ENCODE measurements around the gene PARD3.

Gene PARD3

GRCh38 chr10:34153663-34154382 lies 661.3 kb downstream of the PARD3 start:
- Mint-ChIP-seq H3K4me1 (no peaks in the 10 kb centered on the region), H3K4me3 (no peak overlapping the region)

GRCh38 chr10:34152434-34152833 lies 662.7 kb downstream of the PARD3 start:
- Mint-ChIP-seq H3K27me3 (no peaks in the 10 kb centered on the region), H3K27ac (no peak overlapping the region), H3K9me3 (peaks cover 2% of the 10 kb centered on the region)

More at GRCh38 chr10:34153663-34154382, 661.3 kb downstream of the PARD3 start:
- H3K27ac Mint-ChIP-seq: no peak overlapping the region
- no peak for ATAC-seq (ENCODE audit: low read depth)
- no peaks in the 10 kb centered on the region for H3K27me3 Mint-ChIP-seq
- H3K36me3 Mint-ChIP-seq: no peaks in the 10 kb centered on the region
- no peak for DNase-seq (ENCODE audit: low spot score in 2 of 2)
- H3K9me3 Mint-ChIP-seq: peaks cover 2% of the 10 kb centered on the region

GRCh38 chr10:34151931-34152330 lies 663.2 kb downstream of the PARD3 start:
- no peaks in the 10 kb centered on the region for H3K27me3 Mint-ChIP-seq
- H3K36me3 Mint-ChIP-seq: no peaks in the 10 kb centered on the region
- ATAC-seq (ENCODE audit: low read depth) (no peak), DNase-seq (ENCODE audit: low spot score in 2 of 2) (no peak)
- H3K4me1 Mint-ChIP-seq: no peaks in the 10 kb centered on the region
- peaks cover 2% of the 10 kb centered on the region for H3K9me3 Mint-ChIP-seq
- no peak overlapping the region for H3K4me3 Mint-ChIP-seq
- H3K27ac Mint-ChIP-seq: no peak overlapping the region

More at GRCh38 chr10:34152434-34152833, 662.7 kb downstream of the PARD3 start:
- Mint-ChIP-seq H3K4me3 (no peak overlapping the region), H3K36me3 (no peaks in the 10 kb centered on the region), H3K4me1 (no peaks in the 10 kb centered on the region)
- no peak for DNase-seq (ENCODE audit: low spot score in 2 of 2)
- ATAC-seq (ENCODE audit: low read depth): no peak

GRCh38 chr10:34151481-34151880 lies 663.6 kb downstream of the PARD3 start:
- Mint-ChIP-seq H3K9me3 (peaks cover 2% of the 10 kb centered on the region), H3K4me1 (no peaks in the 10 kb centered on the region), H3K27me3 (no peaks in the 10 kb centered on the region), H3K27ac (no peak overlapping the region), H3K36me3 (no peaks in the 10 kb centered on the region), H3K4me3 (no peak overlapping the region)
- ATAC-seq (ENCODE audit: low read depth): no peak
- no peak for DNase-seq (ENCODE audit: low spot score in 2 of 2)

GRCh38 chr10:34150103-34150502 lies 665.0 kb downstream of the PARD3 start:
- H3K4me3 Mint-ChIP-seq: no peak overlapping the region
- no peaks in the 10 kb centered on the region for H3K36me3 Mint-ChIP-seq
- no peaks in the 10 kb centered on the region for H3K4me1 Mint-ChIP-seq
- H3K27me3 Mint-ChIP-seq: no peaks in the 10 kb centered on the region
- no peak for DNase-seq (ENCODE audit: low spot score in 2 of 2)
- ATAC-seq (ENCODE audit: low read depth): no peak
- H3K27ac Mint-ChIP-seq: no peak overlapping the region
- H3K9me3 Mint-ChIP-seq: peaks cover 4% of the 10 kb centered on the region

- no peaks in the 10 kb centered on the region for H3K4me1 Mint-ChIP-seq
- no peak for ATAC-seq (ENCODE audit: low read depth)
- H3K4me3 Mint-ChIP-seq: no peak overlapping the region
- no peaks in the 10 kb centered on the region for H3K36me3 Mint-ChIP-seq
- no peak for DNase-seq (ENCODE audit: low spot score in 2 of 2)
- H3K27ac Mint-ChIP-seq: no peak overlapping the region
- H3K27me3 Mint-ChIP-seq: no peaks in the 10 kb centered on the region
- peaks cover 2% of the 10 kb centered on the region for H3K9me3 Mint-ChIP-seq
Measured at GRCh38 chr10:34148305-34148657, 666.8 kb downstream of the PARD3 start.

GRCh38 chr10:34147641-34148304 lies 667.3 kb downstream of the PARD3 start:
- no peaks in the 10 kb centered on the region for H3K27me3 Mint-ChIP-seq
- no peaks in the 10 kb centered on the region for H3K4me1 Mint-ChIP-seq
- no peak for ATAC-seq (ENCODE audit: low read depth)

GRCh38 chr10:34145715-34146114 lies 669.4 kb downstream of the PARD3 start:
- Mint-ChIP-seq H3K27me3 (no peaks in the 10 kb centered on the region), H3K27ac (no peak overlapping the region), H3K4me3 (no peak overlapping the region), H3K4me1 (no peaks in the 10 kb centered on the region), H3K9me3 (peaks cover 2% of the 10 kb centered on the region), H3K36me3 (no peaks in the 10 kb centered on the region)
- ATAC-seq (ENCODE audit: low read depth): no peak
- no peak for DNase-seq (ENCODE audit: low spot score in 2 of 2)

More at GRCh38 chr10:34147641-34148304, 667.3 kb downstream of the PARD3 start:
- peaks cover 2% of the 10 kb centered on the region for H3K9me3 Mint-ChIP-seq
- no peak overlapping the region for H3K4me3 Mint-ChIP-seq
- H3K27ac Mint-ChIP-seq: no peak overlapping the region
- no peaks in the 10 kb centered on the region for H3K36me3 Mint-ChIP-seq
- DNase-seq (ENCODE audit: low spot score in 2 of 2): no peak

- no peak for DNase-seq (ENCODE audit: low spot score in 2 of 2)
- no peaks in the 10 kb centered on the region for H3K4me1 Mint-ChIP-seq
- H3K9me3 Mint-ChIP-seq: peaks cover 2% of the 10 kb centered on the region
- no peak for ATAC-seq (ENCODE audit: low read depth)
- H3K36me3 Mint-ChIP-seq: no peaks in the 10 kb centered on the region
- H3K4me3 Mint-ChIP-seq: no peak overlapping the region
- H3K27ac Mint-ChIP-seq: no peak overlapping the region
- H3K27me3 Mint-ChIP-seq: no peaks in the 10 kb centered on the region
Measured at GRCh38 chr10:34143466-34143865, 671.6 kb downstream of the PARD3 start.

GRCh38 chr10:34141032-34141680 lies 673.9 kb downstream of the PARD3 start:
- Mint-ChIP-seq H3K9me3 (peaks cover 2% of the 10 kb centered on the region), H3K27ac (no peak overlapping the region), H3K27me3 (no peaks in the 10 kb centered on the region), H3K4me1 (no peaks in the 10 kb centered on the region), H3K36me3 (no peaks in the 10 kb centered on the region), H3K4me3 (no peak overlapping the region)
- ATAC-seq (ENCODE audit: low read depth): no peak
- no peak for DNase-seq (ENCODE audit: low spot score in 2 of 2)

- no peaks in the 10 kb centered on the region for H3K27me3 Mint-ChIP-seq
- no peaks in the 10 kb centered on the region for H3K9me3 Mint-ChIP-seq
- no peak overlapping the region for H3K27ac Mint-ChIP-seq
- DNase-seq (ENCODE audit: low spot score in 2 of 2) (no peak), ATAC-seq (ENCODE audit: low read depth) (no peak)
- no peaks in the 10 kb centered on the region for H3K4me1 Mint-ChIP-seq
- H3K4me3 Mint-ChIP-seq: no peak overlapping the region
- H3K36me3 Mint-ChIP-seq: no peaks in the 10 kb centered on the region
Measured at GRCh38 chr10:34139559-34139958, 675.5 kb downstream of the PARD3 start.

GRCh38 chr10:34137955-34138354 lies 677.1 kb downstream of the PARD3 start:
- Mint-ChIP-seq H3K9me3 (no peaks in the 10 kb centered on the region), H3K4me3 (no peak overlapping the region), H3K4me1 (no peaks in the 10 kb centered on the region), H3K27ac (no peak overlapping the region), H3K27me3 (no peaks in the 10 kb centered on the region), H3K36me3 (no peaks in the 10 kb centered on the region)
- no peak for DNase-seq (ENCODE audit: low spot score in 2 of 2)
- ATAC-seq (ENCODE audit: low read depth): no peak

GRCh38 chr10:34137201-34137600 lies 677.9 kb downstream of the PARD3 start:
- Mint-ChIP-seq H3K9me3 (no peaks in the 10 kb centered on the region), H3K27ac (no peak overlapping the region), H3K36me3 (no peaks in the 10 kb centered on the region), H3K27me3 (no peaks in the 10 kb centered on the region), H3K4me1 (no peaks in the 10 kb centered on the region), H3K4me3 (no peak overlapping the region)
- DNase-seq (ENCODE audit: low spot score in 2 of 2) (no peak), ATAC-seq (ENCODE audit: low read depth) (no peak)

GRCh38 chr10:34135515-34135914 lies 679.6 kb downstream of the PARD3 start:
- Mint-ChIP-seq H3K27ac (no peak overlapping the region), H3K9me3 (peaks cover 2% of the 10 kb centered on the region), H3K4me3 (no peak overlapping the region), H3K4me1 (no peaks in the 10 kb centered on the region), H3K27me3 (no peaks in the 10 kb centered on the region), H3K36me3 (no peaks in the 10 kb centered on the region)
- DNase-seq (ENCODE audit: low spot score in 2 of 2) (no peak), ATAC-seq (ENCODE audit: low read depth) (no peak)
